ENCODE measurements around the gene C1orf21.

The C1orf21 gene

DNA sequence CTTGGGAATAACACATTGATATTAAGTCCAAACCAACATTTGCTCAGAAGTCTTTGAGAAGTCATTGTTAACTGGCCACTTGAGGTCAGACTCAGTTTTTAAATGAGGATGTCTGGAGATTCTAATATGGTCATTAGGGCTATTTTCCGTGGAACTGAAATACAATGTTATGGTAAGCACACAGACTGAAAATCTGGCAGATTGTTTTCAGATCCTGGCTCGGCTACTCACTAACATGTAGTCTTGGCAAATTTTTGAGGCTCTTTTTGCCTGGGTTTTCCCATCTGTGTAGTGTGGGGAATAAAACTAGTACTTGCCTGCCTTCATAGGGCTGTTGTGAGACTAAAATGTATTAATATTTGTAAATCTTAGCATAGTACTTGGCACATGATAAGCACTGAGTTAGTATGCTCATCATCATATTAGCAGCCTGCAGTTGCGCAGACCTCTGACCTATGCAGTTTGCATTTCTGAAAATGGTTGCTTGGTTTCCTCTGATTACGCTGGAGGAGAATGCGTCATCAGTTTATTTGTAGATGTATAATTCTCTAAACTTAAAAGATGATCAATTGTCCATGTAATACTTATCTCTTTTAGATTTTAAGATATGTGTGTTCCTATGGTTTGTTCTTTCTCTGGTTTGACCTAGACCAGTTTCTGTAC lies 100.8 kb downstream of the C1orf21 start:
- DNase-seq (ENCODE audit: low spot score) = no peak

DNA sequence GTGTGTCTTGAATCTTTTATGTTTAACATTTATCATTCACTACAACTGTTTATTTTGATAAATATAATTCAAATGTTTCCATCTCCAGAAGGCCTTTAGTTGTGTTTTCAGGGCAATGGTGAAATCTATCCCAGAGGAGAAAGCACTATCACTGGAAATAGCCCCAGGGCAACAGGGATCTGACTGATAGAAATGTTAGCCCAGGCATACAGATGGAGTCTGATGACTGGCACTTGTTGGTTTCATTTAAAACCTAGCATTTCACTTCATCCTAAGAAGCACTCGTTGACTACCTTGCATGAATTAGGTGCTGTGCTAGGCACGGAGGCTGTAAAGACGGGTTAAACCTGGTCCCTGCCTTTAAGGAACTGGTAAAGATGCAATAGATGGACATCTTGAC lies 103.1 kb downstream of the C1orf21 start:
- DNase-seq (ENCODE audit: low spot score) = no peak

DNA sequence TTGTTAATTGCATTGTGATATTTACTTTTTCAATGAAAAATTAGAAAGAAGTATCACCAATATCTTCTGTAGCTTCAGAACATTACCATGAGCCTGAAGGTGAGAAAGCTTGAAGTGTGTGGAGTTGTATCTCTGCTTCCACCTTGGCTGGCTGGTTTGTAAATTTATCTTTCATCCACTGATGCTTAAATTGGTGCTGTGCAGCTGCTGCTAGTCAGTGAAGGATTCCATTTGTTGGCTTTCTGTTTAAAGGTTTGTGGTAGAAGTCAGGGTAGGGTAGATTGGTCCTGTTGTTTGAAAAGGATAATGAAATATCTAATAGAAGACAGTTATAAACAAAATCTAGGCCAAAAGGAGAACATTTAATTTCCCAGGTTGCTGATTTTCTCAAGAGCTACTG lies 105.7 kb downstream of the C1orf21 start:
- DNase-seq (ENCODE audit: low spot score) = no peak

DNA sequence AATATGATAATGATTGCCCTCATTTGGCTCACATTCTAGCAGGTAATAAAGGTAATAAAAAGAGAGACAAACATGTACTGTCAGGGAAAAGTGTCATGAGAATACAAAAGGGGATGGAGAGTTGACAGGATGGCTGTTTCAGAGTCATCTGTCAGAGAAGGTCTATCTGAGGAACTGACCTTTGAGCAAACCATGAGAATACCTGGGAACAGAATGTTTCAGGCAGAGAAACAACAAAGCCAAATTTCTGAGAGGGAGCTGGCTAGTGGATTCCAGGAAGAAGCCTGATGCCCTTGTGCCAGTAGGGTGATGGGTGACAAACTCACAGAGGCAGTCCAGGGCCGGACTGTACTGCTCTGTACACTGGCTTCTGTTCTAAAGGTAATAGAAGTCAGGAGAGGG lies 107.2 kb downstream of the C1orf21 start:
- DNase-seq (ENCODE audit: low spot score) = no peak

DNA sequence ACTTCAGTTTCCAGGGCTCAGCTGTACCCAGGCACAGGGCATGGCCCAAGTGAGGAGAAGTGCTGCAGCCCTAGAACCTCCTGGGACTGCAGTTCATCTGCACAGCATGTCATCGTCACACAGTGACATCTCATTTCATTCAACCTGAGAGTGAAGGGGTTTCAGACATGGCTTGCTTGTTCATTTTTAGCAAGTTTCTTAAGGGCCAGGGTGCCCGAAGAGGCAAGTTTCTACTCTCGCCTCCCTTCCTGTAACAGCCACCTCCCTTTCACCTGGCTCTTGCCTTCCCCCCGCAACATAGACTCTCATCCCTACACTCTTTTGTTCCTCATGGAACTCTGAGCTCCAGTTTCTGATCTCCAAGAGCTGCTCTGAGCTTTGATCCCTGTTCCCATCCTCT lies 108.1 kb downstream of the C1orf21 start:
- no peak for DNase-seq (ENCODE audit: low spot score)

DNA sequence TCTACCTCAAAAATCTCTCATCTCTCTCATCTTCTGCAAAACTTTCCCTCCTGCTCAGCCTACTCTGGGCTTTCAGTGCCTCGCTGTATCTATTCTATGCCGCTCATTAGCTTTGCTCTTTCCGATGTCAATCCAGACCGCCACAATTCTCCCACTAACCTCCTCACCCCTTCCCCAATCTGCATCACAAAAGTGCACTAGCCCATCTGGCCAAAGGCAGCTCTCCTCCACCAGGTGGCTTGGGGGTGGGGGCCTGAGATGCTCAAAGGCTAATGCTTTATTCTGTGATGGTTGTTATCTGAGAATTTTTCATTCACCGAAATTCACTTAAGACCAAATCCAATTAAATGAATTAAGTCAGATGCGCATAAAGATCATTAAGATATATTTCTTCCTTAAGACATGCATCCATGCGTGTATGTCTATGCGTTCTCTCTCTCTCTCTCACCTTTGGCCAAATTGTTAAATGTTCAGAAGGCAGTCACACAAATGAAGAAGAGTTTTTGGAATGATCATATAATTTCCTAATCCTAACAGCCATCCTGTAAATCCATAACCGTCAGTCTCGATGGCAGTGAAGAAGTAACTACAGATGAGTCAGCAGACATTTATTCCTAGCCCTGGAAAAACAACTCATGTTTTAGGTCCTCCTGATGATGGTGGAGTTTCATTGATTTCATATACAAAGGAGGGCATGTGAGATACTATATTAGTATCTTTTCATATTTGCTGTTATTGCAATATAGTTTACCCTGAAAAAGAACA lies 111.3 kb downstream of the C1orf21 start:
- no peak for DNase-seq (ENCODE audit: low spot score)

DNA sequence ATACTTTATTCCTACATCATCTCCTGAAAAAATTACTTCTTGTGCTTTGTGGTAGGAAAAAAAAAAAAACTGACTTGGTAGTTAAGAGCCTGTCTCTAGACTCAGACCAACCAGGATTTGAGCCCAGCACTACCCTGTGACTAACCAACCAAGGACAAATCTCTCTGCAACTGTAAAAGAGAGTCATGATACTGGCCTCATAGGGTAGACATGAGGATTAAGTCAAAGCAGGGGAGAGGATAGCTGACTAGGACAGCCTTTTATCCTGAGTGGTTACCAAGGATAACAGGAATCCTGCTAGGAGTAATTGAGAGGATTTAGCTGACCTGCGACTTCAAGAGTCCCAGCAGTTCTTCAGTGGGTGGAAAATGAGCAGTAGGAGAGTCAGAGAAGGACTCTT lies 112.8 kb downstream of the C1orf21 start:
- DNase-seq (ENCODE audit: low spot score) = no peak

DNA sequence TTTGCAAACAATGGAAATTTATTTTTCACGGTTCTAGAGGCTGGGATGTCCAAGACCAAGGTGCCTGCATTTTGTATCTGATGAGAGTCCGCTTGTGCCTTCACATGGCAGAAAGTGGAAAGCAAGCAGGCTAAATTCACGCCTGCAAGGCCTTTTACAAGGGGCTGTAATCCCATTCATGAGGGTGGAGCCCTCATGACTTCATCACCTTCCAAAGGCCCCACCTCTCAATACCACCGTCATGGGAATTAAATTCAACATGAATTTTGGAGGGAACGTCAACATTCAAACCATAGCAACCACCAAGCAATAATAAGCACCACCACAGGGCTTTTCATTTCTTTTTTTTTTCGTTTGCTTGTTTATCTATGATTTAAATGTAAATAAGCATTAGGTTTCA lies 115.3 kb downstream of the C1orf21 start:
- DNase-seq (ENCODE audit: low spot score) = no peak

DNA sequence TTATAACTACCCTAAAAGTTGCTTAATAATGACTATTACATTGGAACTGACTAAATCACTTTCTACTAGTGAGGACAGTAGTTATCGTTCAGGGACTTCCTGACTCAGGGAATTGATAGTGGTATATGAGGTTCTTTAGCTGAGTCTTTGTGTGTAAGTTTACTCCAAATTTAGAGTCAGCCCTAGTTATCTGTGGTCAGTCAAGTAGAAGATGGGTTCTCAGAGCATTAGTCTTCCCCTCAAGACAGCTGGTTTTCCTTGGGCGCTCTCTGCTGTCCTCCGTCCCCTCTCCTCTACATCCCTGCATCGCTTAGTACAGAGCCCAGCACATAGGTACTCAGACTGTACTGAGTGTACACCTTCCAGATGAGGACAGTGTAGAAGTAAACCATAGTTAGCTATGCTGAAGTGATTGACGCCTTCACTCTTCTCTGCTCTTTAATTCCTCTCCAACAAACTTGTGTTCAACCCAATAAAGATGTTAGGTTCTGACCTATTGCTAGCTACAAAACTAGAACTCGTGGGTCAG lies 116.5 kb downstream of the C1orf21 start:
- no peak for DNase-seq (ENCODE audit: low spot score)

DNA sequence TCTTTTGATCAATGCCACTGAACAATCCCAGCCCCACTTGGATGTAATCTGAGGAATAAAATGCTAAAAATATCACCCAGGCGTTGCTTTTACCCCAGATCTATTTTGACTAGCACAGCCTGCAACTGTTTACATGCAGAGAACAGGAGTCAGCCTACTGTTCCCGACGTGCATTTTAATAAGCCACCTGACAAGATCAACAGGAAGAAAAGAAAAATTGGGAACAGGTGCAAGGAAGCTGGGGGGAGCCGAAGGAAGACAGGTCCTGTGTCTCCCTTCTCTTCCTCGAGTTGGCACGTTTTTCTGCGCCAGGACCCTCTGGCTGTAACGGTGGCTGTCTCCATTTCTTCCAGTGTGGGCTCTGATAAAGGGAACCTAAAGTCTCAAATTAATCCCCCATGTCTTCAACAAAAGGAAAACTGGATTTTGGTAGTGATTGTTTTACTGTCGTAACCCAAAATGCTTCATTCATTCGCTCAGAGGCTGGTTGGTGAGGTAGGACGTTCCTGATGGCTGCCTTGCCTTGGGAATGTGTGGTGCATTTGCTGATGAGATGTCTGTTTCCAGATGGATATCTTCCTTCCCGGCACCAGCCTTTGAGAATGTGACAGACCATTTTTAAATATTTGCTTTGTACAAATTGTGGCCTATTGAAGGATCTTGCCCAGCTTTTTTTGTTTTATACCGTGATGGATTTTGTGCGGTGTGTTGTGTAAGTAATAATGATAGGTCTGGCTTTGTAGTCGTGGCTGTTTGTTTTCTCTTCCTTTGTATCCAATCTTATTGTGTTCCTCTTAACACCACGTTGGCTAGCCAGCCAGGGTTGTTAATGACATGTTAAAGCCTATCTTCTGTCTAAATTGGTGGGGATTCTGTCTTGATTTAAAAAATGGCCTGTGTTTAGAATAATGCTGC lies 117.5 kb downstream of the C1orf21 start:
- no peak for DNase-seq (ENCODE audit: low spot score)

DNA sequence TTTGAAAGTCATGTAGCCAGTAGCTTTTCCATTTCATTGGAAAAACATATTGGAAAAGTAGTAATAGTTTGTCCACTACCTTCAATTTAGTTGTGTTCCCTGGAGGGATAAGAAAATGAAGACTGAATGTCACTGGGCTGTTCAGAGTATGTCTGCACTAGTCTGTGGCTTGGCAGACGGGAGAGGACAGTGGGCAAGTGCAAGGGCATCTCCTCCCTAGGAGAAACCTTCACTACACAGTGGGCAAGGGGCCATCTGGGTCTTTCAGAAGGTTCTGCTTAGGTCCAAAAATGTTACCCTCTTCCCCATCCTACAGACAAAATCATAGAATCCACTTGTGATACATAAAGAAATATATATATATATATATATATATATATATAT lies 118.1 kb downstream of the C1orf21 start:
- no peak for DNase-seq (ENCODE audit: low spot score)

DNA sequence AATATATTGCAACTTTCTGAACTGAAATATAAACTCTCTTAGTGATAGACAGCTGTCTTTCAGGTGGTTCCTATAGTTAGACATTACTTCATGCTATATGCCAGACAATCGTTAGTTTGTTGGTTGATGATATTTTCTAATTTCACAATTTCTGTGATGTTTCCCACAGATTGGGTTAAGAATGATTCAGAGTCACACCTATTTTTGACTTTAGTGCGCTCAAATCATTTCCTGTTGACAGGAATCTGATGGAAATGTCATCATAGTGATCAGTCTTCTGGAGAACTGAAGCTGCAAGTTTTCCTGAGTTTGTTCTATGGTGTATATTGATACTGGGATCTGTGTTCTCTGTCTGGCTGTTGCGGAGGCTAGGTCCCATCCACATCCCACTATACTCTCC lies 119.7 kb downstream of the C1orf21 start:
- no peak for DNase-seq (ENCODE audit: low spot score)

DNA sequence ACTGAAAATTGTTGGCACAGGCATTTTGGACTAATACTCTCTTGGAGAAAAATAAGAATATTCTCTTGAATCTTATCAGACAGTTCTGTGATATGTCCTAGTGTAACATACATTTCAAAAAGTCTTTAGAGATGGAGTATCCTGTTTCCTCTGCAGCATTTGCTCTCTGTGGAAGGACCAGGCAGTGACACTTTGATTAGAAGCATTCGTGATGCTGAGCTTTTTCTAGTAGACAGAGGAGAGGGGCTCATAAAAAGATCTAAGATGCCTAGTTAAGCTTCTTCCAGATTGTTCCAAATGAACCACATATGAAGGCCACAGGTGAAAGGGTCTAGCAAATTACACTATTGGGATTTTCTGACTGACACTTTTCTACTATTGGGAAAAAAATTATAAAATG lies 120.3 kb downstream of the C1orf21 start:
- DNase-seq (ENCODE audit: low spot score) = no peak

DNA sequence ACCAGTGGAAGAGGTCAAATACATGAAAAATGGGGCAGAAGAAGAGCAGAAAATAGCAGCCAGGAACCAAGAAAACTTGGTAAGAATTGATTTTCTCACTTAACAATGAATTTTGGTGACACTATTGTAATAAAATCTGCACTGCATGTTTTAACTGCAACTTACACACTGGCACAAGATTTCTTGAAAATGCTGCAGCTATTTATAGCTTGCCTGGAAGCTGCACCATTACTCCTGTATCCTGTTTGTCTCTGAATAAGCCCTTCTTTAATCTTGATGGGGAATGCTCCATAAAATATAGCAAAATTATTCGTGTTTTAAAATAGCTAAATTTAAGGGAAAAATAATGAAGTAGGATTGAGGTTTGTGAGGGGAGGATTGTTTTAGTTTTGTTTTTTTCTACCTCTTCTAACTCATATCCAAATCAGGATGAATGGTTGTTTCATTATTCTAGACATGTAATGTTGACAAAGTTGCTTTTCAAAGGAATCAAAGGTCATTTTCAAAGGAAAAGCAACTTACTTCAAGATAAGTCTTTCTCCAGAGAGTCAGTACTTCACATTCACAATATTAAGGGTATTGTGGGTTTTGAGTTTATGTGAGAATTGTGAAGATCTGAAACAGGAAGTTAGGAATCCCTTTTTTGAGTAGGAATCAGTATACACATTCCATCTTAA lies 120.9 kb downstream of the C1orf21 start:
- no peak for DNase-seq (ENCODE audit: low spot score)

DNA sequence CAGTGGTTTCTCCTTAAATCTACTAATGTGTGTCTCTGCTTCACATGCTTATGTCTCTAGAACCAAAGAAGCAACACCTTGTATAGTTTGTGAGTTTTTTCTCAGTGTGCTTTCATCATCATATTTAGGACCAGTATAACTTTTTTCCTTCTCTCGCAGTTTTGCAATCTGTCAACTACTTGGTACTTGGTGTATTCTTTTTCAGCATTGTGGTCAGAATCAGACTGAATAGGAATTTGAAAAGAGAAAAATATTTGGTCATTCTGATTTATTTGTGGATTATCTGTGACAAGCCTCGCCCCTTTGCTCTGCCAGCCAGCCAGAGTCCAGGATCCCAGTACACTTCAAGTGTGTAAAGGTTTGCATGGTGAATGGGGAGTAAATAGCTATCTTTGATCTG lies 122.3 kb downstream of the C1orf21 start:
- no peak for DNase-seq (ENCODE audit: low spot score)

DNA sequence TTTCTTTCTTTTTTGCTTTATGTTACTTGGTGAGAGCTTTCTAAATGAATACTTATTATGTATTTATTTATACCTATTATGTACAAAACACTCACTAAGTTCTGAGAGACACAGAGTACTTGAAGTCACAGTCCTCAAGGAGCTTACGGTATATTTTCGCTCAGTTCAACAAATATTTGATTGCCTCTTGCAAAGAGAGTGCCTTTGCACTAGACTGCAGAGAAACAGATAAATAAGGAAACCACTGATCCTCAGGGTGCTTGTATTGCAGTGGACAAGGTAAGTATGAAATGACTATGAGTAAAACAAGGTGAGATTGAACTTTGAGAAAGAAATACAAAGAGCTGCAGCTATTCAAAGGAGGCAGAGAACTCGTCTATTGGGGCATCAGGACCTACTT lies 123.3 kb downstream of the C1orf21 start:
- no peak for DNase-seq (ENCODE audit: low spot score)

DNA sequence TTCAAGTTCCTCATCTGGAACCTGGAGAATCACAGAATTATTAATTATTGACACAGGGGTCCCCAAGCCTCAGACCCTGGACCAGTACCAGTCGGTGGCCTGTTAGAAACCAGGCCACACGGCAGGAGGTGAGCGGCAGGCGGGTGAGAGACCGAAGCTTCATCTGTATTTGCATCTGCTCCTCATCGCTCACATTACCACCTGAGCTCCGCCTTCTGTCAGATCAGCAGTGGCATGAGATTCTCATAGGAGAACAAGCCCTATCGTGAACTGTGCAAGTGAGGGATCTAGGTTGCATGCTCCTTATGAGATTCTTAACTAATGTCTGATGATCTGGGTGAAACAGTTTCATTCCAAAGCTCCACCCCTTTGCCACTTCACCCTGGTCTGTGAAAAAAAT lies 125.9 kb downstream of the C1orf21 start:
- DNase-seq (ENCODE audit: low spot score) = no peak

DNA sequence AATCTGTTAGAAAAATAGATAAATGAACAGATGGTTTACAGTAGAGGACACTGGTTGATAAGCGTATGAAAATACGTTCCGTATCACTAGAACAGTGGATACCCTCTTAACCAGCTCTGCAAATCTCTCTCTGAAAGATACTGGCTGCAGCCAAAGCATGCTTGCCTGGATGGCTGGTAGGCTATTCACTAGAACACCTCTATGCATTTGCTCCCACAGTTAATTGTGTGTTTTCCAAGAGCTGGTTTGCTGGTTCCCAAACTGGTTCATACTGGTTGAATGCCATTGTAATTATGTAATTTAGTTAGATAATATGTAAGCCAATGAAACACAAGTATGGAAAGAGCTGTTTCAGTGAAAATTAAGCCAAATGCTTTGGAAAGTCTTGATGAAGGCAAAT lies 126.6 kb downstream of the C1orf21 start:
- no peak for DNase-seq (ENCODE audit: low spot score)

DNA sequence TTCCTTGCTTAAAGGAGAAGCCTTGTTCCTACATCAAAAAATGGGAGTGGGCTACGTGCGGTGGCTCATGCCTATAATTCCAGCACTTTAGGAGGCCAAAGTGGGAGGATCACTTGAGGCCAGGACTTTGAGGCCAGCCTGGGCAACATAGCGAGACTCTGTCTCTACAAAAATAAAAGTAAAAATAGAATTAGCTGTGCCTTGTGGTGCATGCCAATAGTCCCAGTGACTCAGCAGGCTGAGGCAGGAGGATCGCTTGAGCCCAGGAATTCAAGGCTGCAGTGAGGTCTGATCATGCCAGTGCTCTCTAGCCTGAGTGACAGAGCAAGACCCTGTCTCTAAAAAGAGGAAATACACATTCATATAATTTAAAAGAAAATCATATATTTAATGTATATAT lies 127.1 kb downstream of the C1orf21 start:
- DNase-seq (ENCODE audit: low spot score) = no peak

DNA sequence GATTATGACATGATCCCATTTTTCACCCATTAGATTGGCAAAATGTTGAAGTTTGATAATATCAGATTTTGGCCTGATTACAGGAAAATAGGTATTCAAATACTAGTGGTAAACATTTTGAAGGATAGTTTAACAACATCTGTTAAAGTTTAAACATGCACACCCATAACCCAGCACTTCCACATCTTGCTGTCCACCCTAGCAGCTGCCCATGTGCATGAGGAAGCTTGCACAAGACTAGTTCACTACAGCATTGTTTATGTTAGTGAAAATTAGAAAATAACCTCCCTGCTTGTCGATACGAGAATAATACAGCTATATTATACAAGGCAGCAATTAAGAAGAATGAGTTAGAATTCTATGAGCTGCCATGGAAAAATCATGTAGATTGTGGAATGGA lies 127.6 kb downstream of the C1orf21 start:
- DNase-seq (ENCODE audit: low spot score) = no peak

DNA sequence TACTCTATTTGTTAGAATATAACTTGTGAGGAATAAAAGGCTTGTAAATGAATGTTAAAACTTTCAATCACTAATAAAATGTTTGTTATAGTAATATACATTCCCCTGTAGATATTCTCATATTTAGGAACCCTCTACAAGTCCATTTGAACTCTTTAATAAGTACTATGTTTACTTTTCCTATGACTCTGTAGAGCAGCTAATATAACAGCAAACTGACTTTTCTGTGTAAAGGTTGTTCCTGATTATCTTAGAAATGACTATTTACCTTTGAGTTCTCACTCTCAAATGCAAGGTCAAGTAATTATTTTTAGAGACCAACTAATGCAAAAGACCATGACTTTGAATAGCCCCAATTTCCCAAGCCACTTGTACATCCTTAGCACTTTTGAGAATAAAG lies 130.3 kb downstream of the C1orf21 start:
- DNase-seq (ENCODE audit: low spot score) = no peak

DNA sequence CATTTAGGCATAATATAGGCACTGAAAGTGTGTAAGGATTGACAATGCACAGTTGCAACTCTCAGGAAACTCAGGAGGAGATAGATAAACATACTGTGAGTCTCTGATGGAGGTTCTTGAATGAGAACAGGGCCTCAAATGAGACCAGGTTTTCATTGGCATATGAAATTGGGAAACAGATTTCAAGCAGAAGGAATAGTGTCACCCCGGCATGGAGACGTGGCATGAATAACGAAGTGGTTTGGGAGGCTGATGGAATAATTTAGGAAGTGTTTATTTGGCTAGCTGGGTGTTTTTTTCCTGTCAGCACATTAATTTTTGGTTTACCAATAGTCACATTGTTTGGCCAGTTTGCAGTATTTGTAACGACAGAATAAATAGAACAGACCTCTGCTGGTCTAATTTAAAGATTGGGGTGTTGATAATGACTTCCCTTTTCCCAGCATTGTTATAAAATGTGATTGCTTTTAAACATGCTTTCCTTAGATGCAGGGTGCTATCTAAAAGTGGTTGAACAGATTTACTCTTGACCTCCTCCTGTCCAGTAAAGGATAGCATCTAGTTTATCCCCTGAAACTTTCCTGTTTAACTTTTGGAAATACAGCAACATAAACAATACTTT lies 132.0 kb downstream of the C1orf21 start:
- DNase-seq (ENCODE audit: low spot score) = no peak
